Neural progenitor cell (in vitro differentiated cells): ENCODE measurements around the gene OR2T35. TPM values are rescaled to one million over a fixed set of nuclear protein-coding genes. Genes with fewer than 3 reads are reported as not detected.

Experiments used
- DNase-seq: peaks from one replicate; pipeline ENCODE4 v3.0.0-alpha.2; 2016; ENCODE audit warnings: low spot score
- H2AFZ ChIP-seq: fragments of 200-600 bp; sonication (generic); replicated peaks from 2 replicates; pipeline ENCODE4 v1.6.1; 2016; ENCODE audit warnings: antibody characterized with exemption
- H3F3A ChIP-seq: fragments of 200-600 bp; sonication (generic); 2 replicates; pipeline ENCODE4 v1.6.1; 2016; ENCODE audit warnings: antibody characterized with exemption, low read depth
- H3K27ac ChIP-seq: fragments of 200-600 bp; sonication (generic); 2 replicates; pipeline ENCODE4 v1.5.1; 2016; ENCODE audit warnings: mild to moderate bottlenecking
- H3K27me3 ChIP-seq: fragments of 200-600 bp; sonication (generic); 2 replicates; pipeline ENCODE4 v1.6.1; 2016; ENCODE audit warnings: mild to moderate bottlenecking, moderate library complexity
- H3K36me3 ChIP-seq: fragments of 200-600 bp; sonication (generic); 2 replicates; pipeline ENCODE4 v1.5.1; 2016
- H3K4me1 ChIP-seq: fragments of 200-600 bp; sonication (generic); 2 replicates; pipeline ENCODE4 v1.6.1; 2016; ENCODE audit warnings: mixed run types
- H3K4me2 ChIP-seq: fragments of 200-600 bp; sonication (generic); 2 replicates; pipeline ENCODE4 v1.6.1; 2016
- H3K4me3 ChIP-seq: fragments of 200-600 bp; sonication (generic); 2 replicates; pipeline ENCODE4 v1.5.1; 2016
- H3K79me2 ChIP-seq: fragments of 200-600 bp; sonication (generic); 2 replicates; pipeline ENCODE4 v1.6.1; 2016; ENCODE audit warnings: low read depth
- H3K9ac ChIP-seq: fragments of 200-600 bp; sonication (generic); 2 replicates; pipeline ENCODE4 v1.6.1; 2016
- H3K9me3 ChIP-seq: fragments of 200-600 bp; sonication (generic); 2 replicates; pipeline ENCODE4 v1.5.1; 2016; ENCODE audit warnings: low read depth
- H4K20me1 ChIP-seq: fragments of 200-600 bp; sonication (generic); 2 replicates; pipeline ENCODE4 v1.6.1; 2016; ENCODE audit warnings: low read depth
- H3K27ac Mint-ChIP-seq: 3 replicates; pipeline ENCODE4 v1.8.0; 2021; ENCODE audit warnings: mixed read lengths
- H3K27me3 Mint-ChIP-seq: 2 replicates; pipeline ENCODE4 v1.8.0; 2022; ENCODE audit warnings: low read depth, mild to moderate bottlenecking, inconsistent platforms, moderate library complexity, mixed read lengths; ENCODE audit not compliant: insufficient read depth
- H3K36me3 Mint-ChIP-seq: 3 replicates; pipeline ENCODE4 v1.8.0; 2021; ENCODE audit warnings: mixed read lengths
- H3K4me1 Mint-ChIP-seq: 3 replicates; pipeline ENCODE4 v1.8.0; 2021; ENCODE audit warnings: mixed read lengths
- H3K4me3 Mint-ChIP-seq: 3 replicates; pipeline ENCODE4 v1.8.0; 2021; ENCODE audit warnings: mild to moderate bottlenecking, moderate library complexity, mixed read lengths
- H3K9me3 Mint-ChIP-seq: 3 replicates; pipeline ENCODE4 v1.8.0; 2020; ENCODE audit warnings: mixed read lengths
- CTCF ChIP-seq: fragments of 200-600 bp; sonication (generic); IDR thresholded peaks from 2 replicates; pipeline ENCODE4 v1.5.1; 2017; ENCODE audit warnings: antibody characterized with exemption, mild to moderate bottlenecking
- EZH2 ChIP-seq: fragments of 200-600 bp; sonication (generic); IDR thresholded peaks from 2 replicates; pipeline ENCODE4 v1.6.1; 2017; ENCODE audit warnings: antibody characterized with exemption, mild to moderate bottlenecking, moderate library complexity
- EZH2phosphoT487 ChIP-seq: fragments of 200-600 bp; sonication (generic); IDR thresholded peaks from 2 replicates; pipeline ENCODE4 v1.6.1; 2017; ENCODE audit warnings: antibody characterized with exemption
- total RNA-seq: library from RNA; depleted of rRNA; stranded (reverse); fragments of >200 nt; gene quantifications from 2 replicates; pipeline ENCODE4 v1.2.3, GENCODE V29; 2015; ENCODE audit warnings: low replicate concordance

Gene OR2T35
- total RNA-seq, 1 donor from 2014 or later: not detected

GRCh38 chr1:248631354-248632008, 13.6 kb downstream of the OR2T35 start:
- H3K9me3 Mint-ChIP-seq: peaks cover 7% of the 10 kb centered on the region
- H3K4me3 ChIP-seq: no peak overlapping the region
- H3K4me3 Mint-ChIP-seq: no peak overlapping the region
- H3K36me3 ChIP-seq: no peaks in the 10 kb centered on the region
- H2AFZ ChIP-seq: no peak overlapping the region
- H3F3A ChIP-seq: no peaks in the 10 kb centered on the region
- no peaks in the 10 kb centered on the region for H3K27me3 Mint-ChIP-seq
- H3K4me1 ChIP-seq: no peaks in the 10 kb centered on the region
- H3K4me1 Mint-ChIP-seq: no peaks in the 10 kb centered on the region
- H3K27ac Mint-ChIP-seq: no peak overlapping the region
- H3K4me2 ChIP-seq: no peak overlapping the region
- H3K27ac ChIP-seq: no peak overlapping the region
- H3K79me2 ChIP-seq: no peaks in the 10 kb centered on the region
- no peak overlapping the region for H3K9ac ChIP-seq
- TF ChIP-seq CTCF (no peak), EZH2phosphoT487 (no peak), EZH2 (no peak)
- H3K9me3 ChIP-seq: peaks cover 3% of the 10 kb centered on the region
- no peaks in the 10 kb centered on the region for H3K36me3 Mint-ChIP-seq
- DNase-seq: no peak
- H3K27me3 ChIP-seq: no peaks in the 10 kb centered on the region
- H4K20me1 ChIP-seq: no peaks in the 10 kb centered on the region

DNA sequence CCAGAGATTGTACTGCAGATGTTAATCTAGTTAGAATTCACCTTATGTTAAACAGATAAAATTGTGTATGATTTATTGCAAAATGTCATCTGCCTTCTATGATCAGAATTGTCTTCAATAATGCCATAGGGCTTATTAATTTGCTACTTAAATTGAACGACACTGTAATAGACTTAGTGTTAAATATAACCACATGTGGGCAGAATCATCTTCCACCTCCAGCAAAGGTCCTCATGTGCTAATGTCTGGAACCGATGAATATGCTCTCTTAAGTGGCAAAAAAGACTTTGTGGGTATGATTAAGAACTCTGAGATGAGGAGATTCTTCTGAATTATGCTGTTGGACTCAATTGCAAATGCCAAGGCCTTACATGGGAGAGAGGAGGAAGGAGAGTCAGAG, 14.5 kb downstream of the OR2T35 start:
- TF ChIP-seq CTCF (no peak), EZH2phosphoT487 (no peak), EZH2 (no peak)
- H4K20me1 ChIP-seq: no peaks in the 10 kb centered on the region
- no peak overlapping the region for H3K4me3 Mint-ChIP-seq
- peaks cover 7% of the 10 kb centered on the region for H3K9me3 Mint-ChIP-seq
- H3K27ac ChIP-seq: no peak overlapping the region
- H3K9me3 ChIP-seq: peaks cover 6% of the 10 kb centered on the region
- no peak overlapping the region for H3K27ac Mint-ChIP-seq
- H3K4me1 ChIP-seq: no peaks in the 10 kb centered on the region
- H3K36me3 ChIP-seq: no peaks in the 10 kb centered on the region
- H3K36me3 Mint-ChIP-seq: no peaks in the 10 kb centered on the region
- no peak overlapping the region for H3K4me3 ChIP-seq
- H3K79me2 ChIP-seq: no peaks in the 10 kb centered on the region
- no peak overlapping the region for H3K4me2 ChIP-seq
- no peak for DNase-seq
- H3K27me3 Mint-ChIP-seq: no peaks in the 10 kb centered on the region
- H3F3A ChIP-seq: no peaks in the 10 kb centered on the region
- H2AFZ ChIP-seq: no peak overlapping the region
- no peak overlapping the region for H3K9ac ChIP-seq
- no peaks in the 10 kb centered on the region for H3K4me1 Mint-ChIP-seq
- H3K27me3 ChIP-seq: no peaks in the 10 kb centered on the region

GRCh38 chr1:248627971-248628844, 16.9 kb downstream of the OR2T35 start:
- Mint-ChIP-seq H3K27me3 (no peaks in the 10 kb centered on the region), H3K36me3 (no peaks in the 10 kb centered on the region), H3K4me1 (no peaks in the 10 kb centered on the region), H3K9me3 (peaks cover 7% of the 10 kb centered on the region), H3K27ac (no peak overlapping the region), H3K4me3 (no peak overlapping the region)
- H2AFZ ChIP-seq: no peak overlapping the region
- no peak overlapping the region for H3K9ac ChIP-seq
- no peak overlapping the region for H3K4me2 ChIP-seq
- H3K79me2 ChIP-seq: no peaks in the 10 kb centered on the region
- H3K4me1 ChIP-seq: no peaks in the 10 kb centered on the region
- H3K27me3 ChIP-seq: no peaks in the 10 kb centered on the region
- DNase-seq: no peak
- peaks cover 17% of the 10 kb centered on the region for H3K9me3 ChIP-seq
- H3K4me3 ChIP-seq: no peak overlapping the region
- TF ChIP-seq EZH2: no peak
- TF ChIP-seq EZH2phosphoT487: no peak
- no peak for TF ChIP-seq CTCF
- H3F3A ChIP-seq: no peaks in the 10 kb centered on the region
- H3K27ac ChIP-seq: no peak overlapping the region
- H4K20me1 ChIP-seq: no peaks in the 10 kb centered on the region
- no peaks in the 10 kb centered on the region for H3K36me3 ChIP-seq
